Measurements from ENCODE around the gene FIS1. TPM values are rescaled to one million over a fixed set of nuclear protein-coding genes. Genes with fewer than 3 reads are reported as not detected.

Gene FIS1
- total RNA-seq, 1 experiment from 2014 or later, result 124 TPM

DNA sequence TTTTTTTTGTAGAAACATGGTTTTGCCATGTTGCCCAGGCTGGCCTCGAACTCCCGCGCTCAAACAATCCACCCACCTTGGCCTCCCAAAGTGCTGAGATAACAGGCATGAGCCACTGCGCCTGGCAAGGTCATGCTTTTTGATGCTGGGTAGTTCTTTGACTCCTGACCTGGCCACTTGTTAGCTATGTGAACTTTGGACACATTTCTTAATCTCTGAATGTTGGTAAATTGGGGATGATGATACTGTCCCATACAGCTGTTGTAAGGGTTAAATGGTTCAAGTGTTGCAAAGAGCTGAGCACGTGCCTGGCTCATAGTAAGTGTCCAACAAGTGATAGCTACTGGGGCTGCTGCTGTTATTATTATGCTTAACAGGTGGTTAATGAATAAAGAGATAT lies 24.6 kb downstream of the FIS1 start:
- H3K9ac ChIP-seq (ENCODE audit: extremely low read depth, insufficient read length, low read length), result no peak overlapping the region
- peaks cover 7% of the 10 kb centered on the region for H3K23me2 ChIP-seq (ENCODE audit: insufficient read length, low read depth, low read length, poor library complexity, severe bottlenecking)
- H4K20me1 ChIP-seq (ENCODE audit: control insufficient read depth, insufficient read depth, insufficient read length), result no peaks in the 10 kb centered on the region
- no peak overlapping the region for H3K27ac ChIP-seq (ENCODE audit: insufficient read length, low read depth, low read length)
- no peaks in the 10 kb centered on the region; the same call in 1 of the 2 replicates for H3K27me3 Mint-ChIP-seq (ENCODE audit: low read depth)
- no peaks in the 10 kb centered on the region for H3K79me1 ChIP-seq (ENCODE audit: insufficient read depth, low read depth, low read length, poor library complexity, severe bottlenecking)
- no peak overlapping the region for H3K4me2 ChIP-seq (ENCODE audit: insufficient read depth, insufficient read length, low read length)
- H3K4me1 Mint-ChIP-seq, result peaks cover 19 to 23% of the 10 kb centered on the region in 2 experiments
- no peaks in the 10 kb centered on the region for H3K27me3 ChIP-seq (ENCODE audit: insufficient read depth, low read length)
- H3K4me3 Mint-ChIP-seq, result no peak overlapping the region
- H2BK12ac ChIP-seq (ENCODE audit: insufficient read length, low read depth, low read length), result no peak overlapping the region
- no CpG with 5 or more reads among the region's 5 CpGs for WGBS (ENCODE audit: extremely low coverage, insufficient read length, low lambda C conversion rate)
- no peak overlapping the region for H3K18ac ChIP-seq (ENCODE audit: insufficient read length, low read depth, low read length)
- H4K91ac ChIP-seq (ENCODE audit: insufficient read length, low read depth, low read length), result no peak overlapping the region
- H3K9me3 ChIP-seq (ENCODE audit: control insufficient read depth, low read depth, low read length), result no peaks in the 10 kb centered on the region
- no peak overlapping the region for H2BK20ac ChIP-seq (ENCODE audit: low read depth, low read length, poor library complexity, severe bottlenecking)
- no peak overlapping the region for H4K8ac ChIP-seq (replicated peaks; ENCODE audit: insufficient read length, low read depth, low read length)
- H3K4me1 ChIP-seq (ENCODE audit: insufficient read depth, low read length), result peaks cover 3% of the 10 kb centered on the region; the same call in 1 of the 2 replicates
- no peak overlapping the region for H3K27ac Mint-ChIP-seq
- no peak overlapping the region for H3K4ac ChIP-seq (ENCODE audit: low read depth, low read length)
- peaks cover 22 to 41% (median 32%) of the 10 kb centered on the region in 3 experiments for H3K36me3 Mint-ChIP-seq (ENCODE audit: insufficient read depth in 1 of 3, low read depth in 3 of 3)
- no peaks in the 10 kb centered on the region for H3K79me2 ChIP-seq (ENCODE audit: insufficient read depth, low read length)
- no peaks in the 10 kb centered on the region for H3K9me3 Mint-ChIP-seq
- H4K5ac ChIP-seq (ENCODE audit: insufficient read length, low read depth, low read length), result no peak overlapping the region
- no peak overlapping the region for H3K23ac ChIP-seq (ENCODE audit: insufficient read length, low read depth, low read length)
- H2BK120ac ChIP-seq (ENCODE audit: low read depth, low read length, poor library complexity, severe bottlenecking), result no peak overlapping the region
- no peak overlapping the region for H3K56ac ChIP-seq (ENCODE audit: insufficient read length, low read depth, low read length)
- no peak overlapping the region for H2AK5ac ChIP-seq (ENCODE audit: insufficient read length, low read length)
- no peak overlapping the region for H2BK15ac ChIP-seq (ENCODE audit: low read depth, low read length)
- no peak overlapping the region for H3K14ac ChIP-seq (ENCODE audit: insufficient read depth, low read length)
- DNase-seq, result no peak
- TF ChIP-seq, protein P1, sequence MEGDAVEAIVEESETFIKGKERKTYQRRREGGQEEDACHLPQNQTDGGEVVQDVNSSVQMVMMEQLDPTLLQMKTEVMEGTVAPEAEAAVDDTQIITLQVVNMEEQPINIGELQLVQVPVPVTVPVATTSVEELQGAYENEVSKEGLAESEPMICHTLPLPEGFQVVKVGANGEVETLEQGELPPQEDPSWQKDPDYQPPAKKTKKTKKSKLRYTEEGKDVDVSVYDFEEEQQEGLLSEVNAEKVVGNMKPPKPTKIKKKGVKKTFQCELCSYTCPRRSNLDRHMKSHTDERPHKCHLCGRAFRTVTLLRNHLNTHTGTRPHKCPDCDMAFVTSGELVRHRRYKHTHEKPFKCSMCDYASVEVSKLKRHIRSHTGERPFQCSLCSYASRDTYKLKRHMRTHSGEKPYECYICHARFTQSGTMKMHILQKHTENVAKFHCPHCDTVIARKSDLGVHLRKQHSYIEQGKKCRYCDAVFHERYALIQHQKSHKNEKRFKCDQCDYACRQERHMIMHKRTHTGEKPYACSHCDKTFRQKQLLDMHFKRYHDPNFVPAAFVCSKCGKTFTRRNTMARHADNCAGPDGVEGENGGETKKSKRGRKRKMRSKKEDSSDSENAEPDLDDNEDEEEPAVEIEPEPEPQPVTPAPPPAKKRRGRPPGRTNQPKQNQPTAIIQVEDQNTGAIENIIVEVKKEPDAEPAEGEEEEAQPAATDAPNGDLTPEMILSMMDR (conservative IDR thresholded peaks at IDR 0.05), result no peak
- H2BK5ac ChIP-seq (ENCODE audit: insufficient read length, low read length), result no peak overlapping the region
- H3T11ph ChIP-seq (ENCODE audit: low read length), result no peak overlapping the region
- H2AFZ ChIP-seq (ENCODE audit: low read length), result no peak overlapping the region

Measured in H9 (cell line).